Keratinocyte (primary cell): ENCODE results near the gene MAPRE2. TPM values are rescaled to one million over a fixed set of nuclear protein-coding genes. Genes with fewer than 3 reads are reported as not detected.

Source experiments
- DNase-seq: peaks from one replicate; pipeline ENCODE4 v3.0.0-alpha.2; 2011; ENCODE audit warnings: low read depth, missing footprints, low spot score
- FAIRE-seq: peaks from 2 replicates; lab custom pipeline; 2011; peaks lifted over from hg19 to GRCh38; lab: Jason Lieb, UNC
- H2AFZ ChIP-seq: 2 replicates; pipeline ENCODE4 v1.6.0; 2012; ENCODE audit warnings: low read length, control low read depth, inconsistent platforms; ENCODE audit not compliant: control insufficient read depth
- H3K27ac ChIP-seq: 2 replicates; pipeline ENCODE4 v1.5.1; 2011; ENCODE audit warnings: low read length; ENCODE audit not compliant: control insufficient read depth, insufficient read depth
- H3K27me3 ChIP-seq: 3 replicates; pipeline ENCODE4 v1.6.0; 2011; ENCODE audit warnings: low read length; ENCODE audit not compliant: control insufficient read depth, insufficient read depth; ENCODE audit errors: extremely low read depth
- H3K36me3 ChIP-seq, 2 experiments: 2 replicates in 1 of 2; 3 replicates in 1 of 2; pipeline ENCODE4 v1.5.1; 2011; ENCODE audit warnings: low read length in 2 of 2, mild to moderate bottlenecking in 1 of 2; ENCODE audit not compliant: control insufficient read depth in 2 of 2, insufficient read depth in 2 of 2; ENCODE audit errors: extremely low read depth in 1 of 2
- H3K4me1 ChIP-seq: 3 replicates; pipeline ENCODE4 v1.5.1; 2011; ENCODE audit warnings: low read length; ENCODE audit not compliant: control insufficient read depth, insufficient read depth; ENCODE audit errors: extremely low read depth
- H3K4me2 ChIP-seq: 3 replicates; pipeline ENCODE4 v1.6.0; 2011; ENCODE audit warnings: low read depth, low read length; ENCODE audit not compliant: control insufficient read depth, insufficient read depth; ENCODE audit errors: extremely low read depth
- H3K4me3 ChIP-seq, 3 experiments: fragments of 200-600 bp in 1 of 3; sonication (generic) in 1 of 3; 2 replicates in 2 of 3; 3 replicates in 1 of 3; pipeline ENCODE4 v1.5.1; 2011 to 2016; ENCODE audit warnings: low read length in 3 of 3, mild to moderate bottlenecking in 3 of 3, control low read depth in 2 of 3, inconsistent platforms in 1 of 3, low read depth in 1 of 3, mixed read lengths in 1 of 3, mixed run types in 1 of 3, moderate library complexity in 1 of 3; ENCODE audit not compliant: control insufficient read depth in 2 of 3, insufficient read depth in 2 of 3; ENCODE audit errors: extremely low read depth in 1 of 3
- H3K79me2 ChIP-seq: 2 replicates; pipeline ENCODE4 v1.6.0; 2012; ENCODE audit warnings: low read length; ENCODE audit not compliant: control insufficient read depth, insufficient read depth
- H3K9ac ChIP-seq: 3 replicates; pipeline ENCODE4 v1.6.0; 2011; ENCODE audit warnings: low read length; ENCODE audit not compliant: control insufficient read depth, insufficient read depth; ENCODE audit errors: extremely low read depth
- H3K9me1 ChIP-seq: 3 replicates; pipeline ENCODE4 v1.6.0; 2011; ENCODE audit warnings: low read length; ENCODE audit not compliant: control insufficient read depth, insufficient read depth; ENCODE audit errors: extremely low read depth
- H3K9me3 ChIP-seq: 2 replicates; pipeline ENCODE4 v1.5.1; 2012; ENCODE audit warnings: low read depth, low read length; ENCODE audit not compliant: control insufficient read depth
- H4K20me1 ChIP-seq: 3 replicates; pipeline ENCODE4 v1.6.0; 2011; ENCODE audit warnings: low read length; ENCODE audit not compliant: control insufficient read depth, insufficient read depth; ENCODE audit errors: extremely low read depth
- CTCF ChIP-seq, 3 experiments: IDR thresholded peaks in 1 of 3; conservative IDR thresholded peaks in 1 of 3; optimal IDR thresholded peaks in 1 of 3; 2 replicates in 2 of 3; 3 replicates in 1 of 3; pipeline versions ENCODE3 to v1.5.1; 2011; ENCODE audit warnings: low read length in 3 of 3, mild to moderate bottlenecking in 3 of 3, moderate library complexity in 2 of 3, control low read depth in 1 of 3, inconsistent platforms in 1 of 3; ENCODE audit not compliant: insufficient read depth in 2 of 3; ENCODE audit errors: extremely low read depth in 1 of 3
- EZH2 ChIP-seq: IDR thresholded peaks from one replicate; pipeline ENCODE4 v1.6.1; 2012; ENCODE audit warnings: inconsistent platforms, mild to moderate bottlenecking, low read length, moderate library complexity
- dilution Hi-C: fragments of 300-500 bp; cut with MboI; formaldehyde crosslinking; loops from one replicate; pipeline ENCODE4 v1.7.0; 2020; ENCODE audit warnings: low sequenced_read_pairs; ENCODE audit not compliant: extremely low pct_ligation_motif_present
- polyA plus RNA-seq, 5 experiments: library from polyadenylated mRNA; depleted of rRNA in 3 of 5; stranded (reverse) in 3 of 5; stranded (forward) in 1 of 5; unstranded in 1 of 5; fragments of >200 nt; gene quantifications; 1 replicate in 1 of 5; 2 replicates in 3 of 5; 3 replicates in 1 of 5; pipeline versions ENCODE4 v1.2.1 to v1.2.3, GENCODE V29; 2011 to 2012; ENCODE audit warnings: missing spikeins in 2 of 5, low read depth in 1 of 5, low replicate concordance in 1 of 5

Gene MAPRE2
- polyA plus RNA-seq, 1 donor (not counting 4 experiments of a cell fraction or from before 2014, with no cell fraction given): 14.2 TPM

- Histone ChIP-seq H3K36me3 (no peaks in the 10 kb centered on the region), H3K9me3 (no peaks in the 10 kb centered on the region), H3K4me1 (no peaks in the 10 kb centered on the region), H3K4me3 (no peak overlapping the region), H3K27me3 (no peaks in the 10 kb centered on the region), H2AFZ (no peak overlapping the region), H3K4me2 (no peak overlapping the region), H3K9ac (no peak overlapping the region), H3K9me1 (no peaks in the 10 kb centered on the region), H4K20me1 (no peaks in the 10 kb centered on the region), H3K27ac (no peak overlapping the region), H3K79me2 (no peaks in the 10 kb centered on the region)
- no peak for DNase-seq
- dilution Hi-C loops: no loop called here
- no peak for FAIRE-seq
- TF ChIP-seq EZH2 (no peak), CTCF (optimal IDR thresholded peaks at IDR 0.05 in 1 of 3, IDR thresholded peaks at IDR 0.05 in 1 of 3, conservative IDR thresholded peaks at IDR 0.05 in 1 of 3; ENCODE audit: extremely low read depth in 1 of 3, insufficient read depth in 2 of 3, low read length in 3 of 3) (no peak)
Observed at GRCh38 chr18:35171315-35171987, 130.2 kb downstream of the MAPRE2 start.

GRCh38 chr18:35172009-35172408, 130.8 kb downstream of the MAPRE2 start:
- H3K4me3 ChIP-seq: no peak overlapping the region
- no peaks in the 10 kb centered on the region for H3K27me3 ChIP-seq
- FAIRE-seq (no peak), DNase-seq (no peak)
- TF ChIP-seq CTCF (optimal IDR thresholded peaks at IDR 0.05 in 1 of 3, IDR thresholded peaks at IDR 0.05 in 1 of 3, conservative IDR thresholded peaks at IDR 0.05 in 1 of 3; ENCODE audit: extremely low read depth in 1 of 3, insufficient read depth in 2 of 3, low read length in 3 of 3) (no peak), EZH2 (no peak)
- H4K20me1 ChIP-seq: no peaks in the 10 kb centered on the region
- H3K9ac ChIP-seq: no peak overlapping the region
- no peaks in the 10 kb centered on the region for H3K4me1 ChIP-seq
- no peaks in the 10 kb centered on the region for H3K36me3 ChIP-seq
- H3K9me1 ChIP-seq: no peaks in the 10 kb centered on the region
- H3K27ac ChIP-seq: no peak overlapping the region
- no peaks in the 10 kb centered on the region for H3K9me3 ChIP-seq
- no peak overlapping the region for H3K4me2 ChIP-seq
- dilution Hi-C loops: no loop called here
- no peaks in the 10 kb centered on the region for H3K79me2 ChIP-seq
- no peak overlapping the region for H2AFZ ChIP-seq
